HG03064 (cell line): ENCODE measurements around the gene SERPINA4.

Source experiments
- ATAC-seq: cut with Tn5 transposase; IDR thresholded peaks from one replicate; pipeline ENCODE4 v1.9.1; 2021; ENCODE audit warnings: low read depth; ENCODE audit not compliant: unreplicated experiment

Gene SERPINA4

DNA sequence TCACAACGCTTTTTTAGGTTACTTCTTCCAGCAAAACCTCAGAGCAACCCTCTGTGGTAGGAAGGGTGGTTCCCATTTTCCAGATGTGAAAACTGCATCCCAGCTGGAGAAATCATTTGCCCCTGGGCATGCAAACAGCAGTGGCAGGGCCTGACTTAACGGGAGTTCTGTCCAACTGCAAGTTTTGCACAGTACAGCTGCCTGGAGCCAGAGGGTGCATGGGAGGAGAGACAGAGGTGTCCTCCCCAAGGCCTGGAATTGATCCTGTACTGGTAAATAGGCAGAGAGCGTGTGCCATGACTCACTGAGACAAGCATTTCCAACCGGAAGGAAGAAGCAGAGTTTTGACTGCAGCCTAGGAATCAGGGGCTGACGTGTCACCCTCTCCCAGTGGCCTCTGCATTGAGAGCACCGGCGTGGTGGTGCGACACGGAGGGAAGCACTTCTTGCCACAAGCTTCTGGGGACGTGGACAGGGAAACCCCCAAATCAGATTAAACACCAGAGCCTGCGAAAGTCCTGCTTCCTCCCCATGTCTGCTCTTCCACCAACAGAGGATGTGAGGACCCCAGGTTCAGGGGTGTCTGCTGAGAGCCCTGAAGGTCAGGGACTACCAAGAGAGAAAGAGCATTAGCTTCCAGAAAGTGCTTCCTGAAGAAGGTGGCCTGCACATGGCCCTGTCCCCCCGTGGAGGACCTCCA is 19.0 kb upstream of the SERPINA4 start:
- ATAC-seq: no peak

DNA sequence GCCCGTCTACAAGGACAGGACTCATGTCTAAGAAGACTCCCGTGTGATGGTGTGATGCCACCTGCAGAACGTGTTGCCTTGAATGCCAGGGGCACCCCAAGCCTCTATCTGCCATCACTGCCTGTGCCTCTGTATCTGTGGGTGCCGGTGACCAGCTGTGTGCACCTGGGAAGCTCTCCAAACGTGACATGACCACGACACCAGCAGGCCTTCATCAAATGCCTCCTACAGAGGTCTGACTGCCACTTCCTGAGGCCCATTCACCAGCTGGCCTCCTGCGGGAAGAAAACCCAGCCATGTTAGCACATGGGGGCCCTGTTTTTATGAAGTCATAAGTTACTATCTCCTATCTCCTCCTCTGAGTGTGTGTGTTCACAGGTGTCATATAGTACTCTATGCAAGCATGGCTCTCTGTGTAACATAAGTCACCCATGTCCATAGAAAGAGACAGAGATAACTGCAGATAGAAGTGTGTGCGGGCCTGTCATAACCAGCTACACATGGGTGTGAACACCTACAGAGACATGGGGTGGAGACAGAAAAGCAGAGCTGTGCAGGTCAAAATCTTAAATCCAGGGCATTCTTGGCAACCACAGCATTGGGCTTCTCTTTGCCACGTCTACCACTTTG is 18.3 kb upstream of the SERPINA4 start:
- no peak for ATAC-seq

DNA sequence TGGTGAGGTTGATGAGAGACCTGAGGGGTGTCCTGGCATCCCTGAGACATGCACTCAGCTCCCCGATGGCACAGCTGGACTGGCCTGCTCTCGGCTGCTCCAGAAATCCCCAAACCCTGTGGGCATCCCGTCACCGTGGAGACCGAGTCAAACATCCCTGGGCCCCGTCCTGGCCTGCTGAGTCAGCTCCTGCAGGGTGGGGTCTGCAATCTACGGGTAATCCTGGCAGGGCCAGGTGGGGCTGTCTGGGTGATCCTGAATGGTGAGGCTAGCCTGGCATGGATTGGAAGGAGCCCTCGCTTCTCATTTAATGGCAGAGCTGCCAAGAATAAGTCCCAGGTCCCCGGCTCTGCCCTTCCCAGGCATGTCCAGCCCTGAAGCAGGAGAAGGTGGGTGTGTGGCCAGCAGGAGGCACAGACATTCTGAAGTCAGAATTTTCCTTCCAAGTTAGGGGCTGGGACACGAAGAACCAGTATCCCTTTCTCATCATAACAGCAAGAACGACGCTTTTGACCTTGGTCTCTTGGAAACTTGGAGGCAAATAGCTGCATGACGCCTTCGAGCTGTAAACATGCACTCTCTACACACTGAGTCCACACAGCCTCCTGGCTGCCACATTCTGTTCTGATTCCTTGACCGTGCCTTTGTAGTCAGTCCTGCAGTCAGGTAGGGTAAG is 17.7 kb upstream of the SERPINA4 start:
- ATAC-seq: no peak

DNA sequence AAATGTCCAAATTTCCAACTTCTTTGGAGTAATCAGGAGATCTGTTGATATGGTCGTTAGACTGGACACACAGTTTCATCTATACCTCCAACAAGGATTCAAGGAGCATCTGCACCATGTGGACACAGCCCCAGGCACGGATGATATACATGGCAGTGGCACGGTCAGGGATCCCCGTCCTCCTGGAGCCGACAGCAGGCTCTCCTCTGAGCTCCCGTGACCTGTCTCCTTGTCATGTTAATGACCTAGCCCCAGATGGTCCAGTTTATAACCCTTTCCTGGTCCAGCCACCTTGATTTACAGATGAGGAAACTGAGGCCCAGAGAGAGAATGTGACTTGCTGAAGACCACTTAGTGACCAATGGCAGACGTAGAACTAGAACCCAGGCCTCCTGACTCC is 16.5 kb upstream of the SERPINA4 start:
- ATAC-seq: no peak

DNA sequence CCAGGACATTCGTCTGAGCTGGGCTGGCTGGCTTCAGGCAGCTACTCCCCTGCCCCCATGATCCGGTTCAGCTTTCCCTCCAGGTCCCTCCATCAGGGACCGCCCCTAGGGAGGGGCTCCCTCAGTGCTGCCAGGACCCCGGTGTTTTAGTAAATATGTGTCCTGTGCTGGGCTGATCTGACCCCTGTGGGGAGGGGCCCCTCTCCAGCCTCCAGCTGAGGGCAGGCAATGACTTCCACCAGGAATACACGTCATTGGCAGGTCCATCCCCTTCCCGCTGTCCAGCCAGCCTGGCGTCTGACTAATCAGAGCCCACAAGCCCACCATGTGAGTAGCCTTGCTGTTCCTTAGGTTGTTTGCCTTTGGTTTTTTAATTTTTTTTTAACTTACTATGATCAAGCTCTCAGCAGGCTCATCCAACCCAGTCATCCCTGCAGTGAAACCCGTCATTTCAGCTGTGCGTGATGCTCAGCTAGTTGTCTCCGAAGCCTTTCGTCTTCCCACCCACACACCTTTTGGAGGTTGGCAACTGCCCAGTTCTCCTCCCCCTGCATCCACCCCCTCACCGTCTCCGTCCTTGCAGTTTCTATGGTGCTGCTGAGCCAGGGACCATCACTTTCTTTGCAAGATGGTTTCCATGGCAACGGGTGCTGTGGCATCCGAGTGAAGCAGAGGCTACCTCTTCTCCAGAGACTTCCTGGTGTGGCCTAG is 16.0 kb upstream of the SERPINA4 start:
- no peak for ATAC-seq

DNA sequence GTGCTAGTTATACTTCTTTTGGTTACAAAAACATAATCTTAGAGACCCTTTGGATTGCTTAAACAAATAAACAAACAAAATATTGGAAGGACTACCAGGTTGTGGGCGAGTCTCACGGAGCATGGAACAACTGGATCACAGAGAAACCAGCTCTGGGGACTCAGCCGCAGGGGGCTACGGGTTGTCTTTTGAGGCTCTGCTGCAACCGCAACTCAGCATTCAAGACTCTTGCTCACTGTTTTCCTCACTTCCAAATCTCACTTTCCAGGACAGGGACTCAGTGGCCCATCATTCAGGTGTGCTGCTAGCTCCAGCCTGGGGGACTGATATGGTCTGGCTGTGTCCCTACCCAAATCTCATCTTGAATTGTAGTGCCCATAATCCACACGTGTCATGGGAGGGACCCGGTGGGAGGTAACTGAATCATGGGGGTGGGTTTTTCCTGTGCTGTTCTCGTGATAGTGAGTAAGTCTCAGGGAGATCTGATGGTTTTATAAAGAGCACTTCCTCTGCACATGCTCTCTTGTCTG is 14.0 kb upstream of the SERPINA4 start:
- ATAC-seq: no peak

DNA sequence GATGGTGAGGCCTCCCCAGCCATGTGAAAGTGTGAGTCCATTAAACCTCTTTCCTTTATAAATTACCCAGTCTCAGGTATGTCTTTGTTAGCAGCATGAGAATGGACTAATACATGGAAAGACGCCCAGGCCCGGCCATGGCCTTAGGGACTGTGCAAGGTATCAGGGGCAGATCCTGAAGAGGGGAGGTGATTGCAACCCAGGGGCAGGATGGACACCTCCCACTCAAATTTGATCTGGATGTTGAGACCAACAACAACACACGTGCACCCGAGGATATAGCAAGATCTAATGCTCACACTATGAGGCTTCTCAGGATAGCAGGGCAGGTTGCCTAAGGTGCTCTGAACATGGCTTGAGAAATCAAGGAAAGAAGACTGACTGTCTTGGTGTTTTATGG is 13.5 kb upstream of the SERPINA4 start:
- no peak for ATAC-seq

DNA sequence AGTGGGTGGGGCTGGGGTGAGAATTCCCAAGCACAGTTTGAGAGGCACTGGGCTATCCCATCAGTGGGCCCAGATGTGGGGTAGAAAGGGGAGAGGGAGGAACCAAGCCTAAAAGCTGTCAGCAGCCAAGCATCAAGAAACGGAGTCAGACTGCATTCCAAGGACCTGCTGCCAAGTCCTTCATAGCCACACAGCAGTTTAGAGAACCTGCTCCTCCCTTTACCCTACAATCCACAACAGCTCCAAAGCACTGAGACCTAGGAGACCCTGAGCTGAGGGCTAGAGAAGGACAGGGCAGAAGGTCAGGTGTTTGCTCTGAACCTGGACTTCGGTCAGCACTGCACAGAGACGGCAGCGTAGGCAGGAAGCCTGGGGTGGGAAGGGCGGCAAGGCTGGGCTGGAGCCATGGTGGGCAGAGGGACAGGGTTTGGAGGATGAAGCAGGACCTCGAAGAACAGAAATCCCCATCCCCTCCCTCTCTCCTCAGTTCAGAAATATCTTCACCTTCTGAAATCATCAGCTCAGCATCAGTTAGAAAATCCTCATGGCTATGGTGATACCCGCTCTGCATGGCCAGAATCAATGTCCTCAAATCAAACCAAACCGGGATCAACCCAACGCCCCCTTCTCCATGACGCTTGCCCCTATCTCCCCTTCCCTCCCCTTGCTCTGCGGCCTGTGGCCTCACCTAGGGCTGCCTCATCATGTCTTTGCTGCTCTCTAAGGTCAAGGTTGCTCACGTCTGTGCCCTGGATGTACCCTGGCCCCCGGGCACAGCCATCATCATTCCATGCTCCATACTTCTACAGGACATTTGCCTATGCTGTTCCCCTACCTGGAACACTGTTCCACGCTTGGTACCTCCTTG is 12.9 kb upstream of the SERPINA4 start:
- ATAC-seq: no peak

DNA sequence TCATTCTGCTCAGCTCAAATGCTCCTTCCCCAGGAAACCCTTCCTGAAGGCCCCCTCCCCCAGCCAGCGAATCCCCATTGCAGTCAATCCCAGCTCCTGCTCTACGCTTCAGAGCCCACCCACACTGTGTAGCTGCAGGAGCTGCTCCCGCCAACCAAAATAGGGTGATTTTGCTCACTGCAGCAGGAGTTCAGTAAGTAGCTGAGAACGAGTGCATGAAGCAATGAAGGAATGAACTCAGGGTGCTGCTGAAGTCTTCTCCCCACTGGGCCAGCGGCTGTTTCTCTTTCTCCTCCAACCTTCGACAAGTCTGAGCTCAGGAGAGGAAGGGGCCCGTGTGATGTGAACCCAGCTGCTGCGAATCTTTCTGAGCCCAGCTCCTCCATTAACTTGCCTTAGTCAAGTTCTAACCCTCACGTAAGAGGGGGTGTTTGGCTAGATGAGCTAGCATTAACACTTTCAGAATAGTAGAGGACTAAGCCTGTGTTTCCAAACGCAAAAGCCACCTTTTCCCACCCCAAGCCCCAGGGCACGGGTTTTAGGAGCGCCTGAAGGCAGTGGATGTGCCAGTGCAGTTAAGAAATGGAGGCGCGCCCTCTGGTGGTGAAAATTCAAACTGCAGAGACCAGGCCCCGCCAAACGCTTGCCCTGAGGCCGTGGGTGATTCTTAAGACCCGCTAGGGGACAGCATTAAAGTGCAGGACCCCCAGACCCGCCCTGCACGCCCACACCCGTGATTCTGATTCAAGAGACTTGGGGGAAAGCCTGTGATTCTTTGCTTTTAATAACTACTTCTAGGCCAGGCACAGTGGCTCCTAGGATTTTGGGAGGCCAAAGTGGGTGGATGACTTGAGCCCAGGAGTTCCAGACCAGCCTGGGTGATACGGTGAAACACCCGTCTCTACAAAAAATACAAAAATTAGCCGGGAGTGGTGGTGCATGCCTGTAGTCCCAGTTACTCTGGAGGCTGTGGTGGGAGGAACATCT is 11.9 kb upstream of the SERPINA4 start:
- ATAC-seq: no peak

DNA sequence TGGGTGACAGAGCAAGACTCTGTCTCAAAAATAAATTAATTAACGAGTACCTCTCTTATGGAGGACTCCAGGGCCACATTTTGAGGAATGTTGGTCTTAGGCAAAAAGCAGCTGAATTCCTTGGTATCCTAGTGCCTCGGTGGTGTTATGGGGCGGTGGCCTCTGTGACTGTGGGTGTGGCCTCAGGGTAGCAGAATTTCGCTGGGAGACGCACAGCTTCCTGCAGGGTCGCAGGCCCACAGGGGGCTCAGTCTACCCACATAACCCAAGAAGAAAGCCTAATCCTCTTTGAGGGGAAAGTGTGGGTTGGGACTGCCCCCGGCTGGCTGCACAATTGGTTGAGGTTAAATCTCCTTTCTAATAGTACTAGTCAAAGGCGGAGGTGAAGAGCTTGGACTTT is 11.2 kb upstream of the SERPINA4 start:
- ATAC-seq: no peak

DNA sequence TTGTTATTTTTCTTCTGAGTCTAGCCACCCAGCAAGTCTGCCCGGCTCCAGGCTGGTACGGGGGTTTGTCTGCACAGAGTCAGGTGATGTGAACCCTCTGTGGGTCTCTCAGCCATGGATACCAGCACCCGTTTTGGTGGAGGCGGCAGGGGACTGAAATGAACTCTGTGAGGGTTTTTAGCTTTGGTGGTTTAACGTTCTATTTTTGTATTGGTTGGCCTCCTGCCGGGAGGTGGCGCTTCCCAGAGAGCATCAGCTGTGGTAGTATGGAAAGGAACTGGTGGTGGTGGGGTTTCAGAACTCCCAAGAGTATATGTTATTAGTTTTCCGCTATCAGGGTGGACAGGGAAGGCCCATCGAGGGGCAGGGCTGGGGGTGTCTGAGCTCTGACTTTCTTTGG is 5.3 kb upstream of the SERPINA4 start:
- no peak for ATAC-seq

DNA sequence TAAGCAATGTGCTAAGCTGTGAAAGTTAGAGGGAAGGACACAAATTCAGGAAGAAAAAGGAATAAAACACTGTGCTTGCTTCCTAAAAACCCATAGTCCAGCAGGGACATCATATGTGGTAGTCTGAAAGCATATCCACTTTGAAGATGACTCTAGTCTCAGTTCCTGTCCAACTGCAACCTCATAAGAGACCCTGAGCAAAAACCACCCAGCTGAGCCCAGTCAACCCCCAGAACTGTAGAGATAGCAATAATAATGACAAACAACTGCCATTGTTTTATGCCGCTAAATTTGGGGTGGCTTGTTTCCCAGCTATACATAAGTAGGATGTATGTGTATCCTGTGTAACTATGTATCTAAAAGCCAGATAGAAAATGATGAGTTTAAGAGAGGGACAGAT is 3.9 kb upstream of the SERPINA4 start:
- no peak for ATAC-seq

DNA sequence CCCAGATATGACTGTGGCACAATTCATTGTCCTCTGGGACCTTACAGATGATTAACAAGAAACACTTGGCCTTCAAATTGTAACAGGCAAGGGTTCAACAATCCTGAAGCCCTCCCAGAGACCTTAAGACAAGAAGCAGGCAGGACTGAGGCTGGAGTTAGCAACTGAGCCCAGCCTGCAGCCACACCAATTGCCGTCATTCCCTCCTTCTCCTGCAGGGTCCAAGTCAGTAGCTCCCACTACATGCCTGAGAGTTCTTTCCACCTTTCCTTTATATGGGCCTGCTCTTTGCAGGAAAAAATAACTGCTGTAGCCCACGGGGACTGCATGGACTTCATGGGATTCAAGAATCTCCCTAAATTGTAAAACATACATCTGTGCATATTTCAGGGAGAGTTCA is 2.4 kb upstream of the SERPINA4 start:
- no peak for ATAC-seq

DNA sequence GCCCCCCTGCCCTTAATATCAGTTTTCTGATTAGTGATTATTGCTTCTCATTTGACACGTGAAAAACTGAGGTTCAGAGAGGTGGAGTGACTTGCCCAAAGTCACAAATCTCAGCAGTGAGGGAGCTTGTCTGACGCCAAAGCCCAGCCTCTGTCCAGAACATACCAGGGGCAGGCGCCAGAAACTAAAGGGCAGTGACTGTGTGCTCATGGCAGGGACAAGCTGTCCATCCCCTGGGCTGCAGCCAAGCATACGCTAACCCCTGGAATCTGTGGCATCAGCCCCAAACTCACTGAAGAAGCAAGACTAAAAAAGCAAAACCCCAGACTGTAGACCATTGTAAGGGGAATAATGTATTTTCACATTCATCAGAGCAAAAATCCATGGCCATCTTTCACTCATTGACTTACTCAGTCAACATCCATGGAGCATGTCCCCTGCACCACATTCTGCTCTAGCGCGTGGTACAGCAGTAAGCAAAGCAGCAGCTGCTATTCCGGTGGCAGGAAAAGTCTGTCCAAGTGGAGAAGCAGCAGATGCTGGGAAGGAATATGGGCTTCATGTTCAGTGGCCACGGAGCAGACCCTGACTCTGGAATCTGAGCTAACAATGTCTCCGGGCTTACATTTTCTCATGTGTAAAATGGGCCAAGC is 1.5 kb upstream of the SERPINA4 start:
- ATAC-seq: no peak

DNA sequence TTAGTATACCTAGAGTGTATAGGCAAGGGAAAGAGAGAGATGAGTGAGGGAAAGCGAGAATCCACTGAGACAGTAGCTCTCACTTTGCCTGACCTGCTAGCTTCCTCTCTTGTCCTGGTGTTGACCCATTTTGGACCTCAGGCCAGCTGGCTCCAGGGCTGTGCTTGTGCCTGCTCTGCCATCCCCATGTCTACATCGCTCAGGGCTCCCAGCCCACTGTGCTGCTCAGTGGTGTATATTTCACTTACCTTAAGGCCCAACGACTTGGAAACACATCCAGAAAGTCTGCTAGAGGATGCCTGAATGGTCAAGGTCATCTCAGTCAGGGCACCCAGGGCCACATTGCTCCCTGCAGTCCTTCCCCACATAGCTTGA is 964 bp upstream of the SERPINA4 start:
- ATAC-seq: no peak

DNA sequence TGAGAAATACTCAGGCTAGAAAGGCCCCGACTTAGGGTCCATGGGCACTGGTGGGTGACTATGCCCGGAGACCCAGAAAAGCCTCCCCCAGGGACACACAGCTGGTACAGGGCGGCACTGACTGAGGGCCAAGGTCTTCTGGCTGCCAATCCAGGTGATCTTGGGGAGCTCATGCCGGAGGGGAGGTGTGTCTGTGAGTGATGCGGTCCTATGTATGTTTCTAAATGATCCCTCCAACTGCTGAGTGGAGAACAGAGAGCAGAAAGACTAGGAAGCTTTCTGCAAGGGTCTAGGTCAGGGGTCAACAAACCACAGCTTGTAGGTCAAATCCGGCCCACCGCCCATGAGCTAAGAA is 391 bp downstream of the SERPINA4 start:
- ATAC-seq: no peak

DNA sequence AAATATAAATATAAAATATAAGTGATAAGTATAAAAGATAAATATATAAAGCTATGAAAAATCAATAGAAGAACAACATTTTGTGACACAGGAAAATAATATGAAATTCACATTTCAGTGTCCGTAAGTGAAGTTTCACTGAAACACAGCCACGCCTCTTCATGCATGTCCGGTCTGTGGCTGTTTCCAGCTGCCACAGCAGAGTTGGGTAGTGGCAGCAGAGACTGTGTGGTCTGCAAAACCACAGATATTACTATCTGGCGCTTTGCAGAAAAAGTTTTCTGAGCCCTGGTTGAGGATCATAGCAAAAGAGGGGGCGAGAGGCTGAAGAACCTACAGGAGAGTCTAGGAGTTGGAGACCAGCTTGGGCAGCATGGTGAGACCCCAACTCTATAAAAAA is 780 bp downstream of the SERPINA4 start:
- ATAC-seq: no peak

DNA sequence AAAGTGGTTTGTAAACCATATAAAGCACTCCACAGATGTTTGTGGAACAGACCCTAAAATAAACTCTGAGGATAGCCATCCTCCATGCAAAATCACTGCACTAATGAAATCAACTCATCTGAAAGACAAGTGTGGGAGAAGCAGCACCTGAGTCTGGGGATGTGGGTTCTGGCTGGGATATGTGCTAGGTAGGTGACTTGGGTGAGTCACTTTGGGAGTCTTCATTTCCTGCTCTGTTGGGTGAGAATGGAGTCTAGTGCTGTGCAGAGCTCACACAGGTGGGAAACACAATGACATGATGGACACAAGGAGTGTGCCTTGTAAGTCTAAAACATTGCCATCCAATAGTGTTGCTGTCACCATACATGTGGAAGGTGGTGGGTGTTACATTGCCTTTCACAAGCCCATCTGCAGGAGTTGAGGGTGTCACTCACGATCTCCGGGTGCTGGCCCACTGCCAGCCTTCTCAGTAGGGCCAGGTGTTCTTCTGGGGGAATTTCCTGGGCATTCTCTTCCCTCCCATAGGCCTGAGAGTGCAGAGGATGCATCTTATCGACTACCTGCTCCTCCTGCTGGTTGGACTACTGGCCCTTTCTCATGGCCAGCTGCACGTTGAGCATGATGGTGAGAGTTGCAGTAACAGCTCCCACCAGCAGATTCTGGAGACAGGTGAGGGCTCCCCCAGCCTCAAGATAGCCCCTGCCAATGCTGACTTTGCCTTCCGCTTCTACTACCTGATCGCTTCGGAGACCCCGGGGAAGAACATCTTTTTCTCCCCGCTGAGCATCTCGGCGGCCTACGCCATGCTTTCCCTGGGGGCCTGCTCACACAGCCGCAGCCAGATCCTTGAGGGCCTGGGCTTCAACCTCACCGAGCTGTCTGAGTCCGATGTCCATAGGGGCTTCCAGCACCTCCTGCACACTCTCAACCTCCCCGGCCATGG is 2.0 kb downstream of the SERPINA4 start:
- ATAC-seq: no peak
